ENCODE measurements around the gene VN1R4.
"Not testable (repeated sequence)": the region's sequence is repeated elsewhere in the genome, so short reads cannot be mapped to it uniquely, and the experiment has no call there.

The VN1R4 gene, protein sequence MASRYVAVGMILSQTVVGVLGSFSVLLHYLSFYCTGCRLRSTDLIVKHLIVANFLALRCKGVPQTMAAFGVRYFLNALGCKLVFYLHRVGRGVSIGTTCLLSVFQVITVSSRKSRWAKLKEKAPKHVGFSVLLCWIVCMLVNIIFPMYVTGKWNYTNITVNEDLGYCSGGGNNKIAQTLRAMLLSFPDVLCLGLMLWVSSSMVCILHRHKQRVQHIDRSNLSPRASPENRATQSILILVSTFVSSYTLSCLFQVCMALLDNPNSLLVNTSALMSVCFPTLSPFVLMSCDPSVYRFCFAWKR

DNA sequence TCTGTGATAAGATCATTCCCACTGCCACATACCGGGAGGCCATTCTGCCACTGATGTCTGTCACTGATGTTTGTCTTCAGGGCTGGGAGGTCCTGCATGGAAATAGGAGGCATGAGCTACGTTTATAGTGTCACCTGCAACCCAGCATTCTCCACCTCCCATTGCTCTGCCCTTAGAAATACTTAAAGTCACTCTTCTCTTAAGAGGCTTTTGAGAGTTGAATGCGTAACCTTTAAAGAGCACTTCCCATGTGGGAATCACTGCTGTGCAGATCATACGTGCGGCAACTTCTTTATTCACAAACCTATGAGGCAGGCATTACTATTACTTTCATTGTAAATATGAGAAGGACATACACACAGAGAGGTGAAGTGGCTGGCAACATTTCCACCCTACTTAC, at the start of gene VN1R4:
Gene VN1R4 (minus strand): TSS at position 101 of the 400 bp plus-strand sequence. CDS start 58 bp downstream, at position 43.
- not testable (repeated sequence) for DNase-seq

DNA sequence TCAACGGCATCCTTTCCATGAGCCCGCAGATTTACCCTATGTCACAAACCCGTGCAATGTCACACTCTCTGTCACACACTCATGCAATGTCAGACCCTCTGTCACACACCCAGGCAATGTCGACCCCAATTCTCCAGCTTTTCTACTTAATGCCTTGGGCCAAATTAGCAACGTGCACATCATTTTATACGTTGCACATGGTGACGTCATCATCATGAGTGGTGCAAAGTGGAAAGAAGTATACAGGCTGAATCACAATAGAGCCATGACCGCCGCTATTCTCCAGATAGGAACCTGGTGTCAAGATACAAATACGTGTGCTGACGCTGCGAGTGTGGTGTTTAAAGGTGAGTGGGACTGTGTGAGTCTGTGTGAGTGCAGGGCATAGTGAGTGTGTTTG, 44.4 kb upstream of the VN1R4 start:
- DNase-seq, result no peak

DNA sequence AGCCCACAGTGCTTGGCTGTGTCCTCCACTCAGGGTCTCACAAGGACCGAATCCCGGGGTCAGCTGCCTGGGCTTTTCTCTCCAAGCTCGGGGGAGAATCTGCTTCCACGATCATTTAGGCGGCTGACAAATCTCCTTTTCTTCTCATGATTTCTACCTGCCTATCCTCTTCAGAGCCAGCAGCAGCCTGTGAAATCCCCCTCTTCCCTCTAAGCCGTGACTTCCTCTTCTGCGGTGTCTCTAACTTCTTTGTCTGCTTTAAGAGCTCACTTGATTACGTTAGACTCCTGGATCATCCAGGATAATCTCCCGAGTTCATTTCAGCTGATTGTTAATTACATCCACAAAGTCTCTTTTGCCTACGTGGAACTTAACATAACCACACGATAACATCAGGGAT, 43.5 kb upstream of the VN1R4 start:
- DNase-seq, result no peak

DNA sequence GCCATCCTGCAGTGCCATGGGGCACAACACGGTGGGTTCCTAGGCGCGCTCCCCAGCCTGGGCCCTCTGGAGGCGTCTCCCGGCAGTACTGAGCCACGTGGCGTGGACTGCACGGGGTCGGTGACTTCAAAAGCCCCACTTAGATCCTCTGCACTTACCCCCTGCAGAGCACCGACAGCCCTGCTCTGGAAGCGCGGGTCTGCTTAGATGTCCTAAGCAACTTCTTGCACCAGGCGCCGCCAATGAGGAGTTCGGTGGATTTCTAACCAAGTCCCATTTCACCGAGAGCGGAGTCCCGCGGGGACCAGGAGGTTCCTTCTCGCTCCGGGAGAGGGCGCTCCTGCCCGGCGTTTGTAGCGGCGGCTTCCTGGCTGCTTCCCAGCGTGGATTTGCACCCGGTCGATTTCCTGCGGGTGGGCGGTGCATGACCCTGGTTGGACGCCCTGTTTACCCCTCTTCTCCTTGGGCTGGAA, 40.9 kb upstream of the VN1R4 start:
- DNase-seq, result peak; percentile 23 to 37

DNA sequence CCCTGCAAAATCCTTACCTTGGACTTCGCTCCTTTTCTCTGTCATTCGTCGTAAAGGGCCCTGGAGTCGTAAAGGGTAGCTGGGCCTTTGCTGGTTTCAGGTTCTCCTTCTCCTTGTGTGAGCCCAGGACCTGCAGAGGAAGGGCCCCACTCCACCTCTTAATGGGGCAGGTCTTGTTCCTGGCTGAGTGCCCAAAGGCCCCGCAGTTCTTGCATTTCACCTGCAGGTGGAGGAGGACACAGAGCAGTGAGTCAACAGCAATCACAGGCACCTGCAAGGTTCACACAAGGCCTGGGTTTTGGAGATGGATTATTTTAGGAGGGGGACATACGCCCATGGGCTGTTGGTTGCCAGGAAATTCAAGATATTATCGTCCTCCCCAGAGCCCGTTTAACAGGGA, 33.8 kb upstream of the VN1R4 start:
- DNase-seq, result not testable (repeated sequence)

DNA sequence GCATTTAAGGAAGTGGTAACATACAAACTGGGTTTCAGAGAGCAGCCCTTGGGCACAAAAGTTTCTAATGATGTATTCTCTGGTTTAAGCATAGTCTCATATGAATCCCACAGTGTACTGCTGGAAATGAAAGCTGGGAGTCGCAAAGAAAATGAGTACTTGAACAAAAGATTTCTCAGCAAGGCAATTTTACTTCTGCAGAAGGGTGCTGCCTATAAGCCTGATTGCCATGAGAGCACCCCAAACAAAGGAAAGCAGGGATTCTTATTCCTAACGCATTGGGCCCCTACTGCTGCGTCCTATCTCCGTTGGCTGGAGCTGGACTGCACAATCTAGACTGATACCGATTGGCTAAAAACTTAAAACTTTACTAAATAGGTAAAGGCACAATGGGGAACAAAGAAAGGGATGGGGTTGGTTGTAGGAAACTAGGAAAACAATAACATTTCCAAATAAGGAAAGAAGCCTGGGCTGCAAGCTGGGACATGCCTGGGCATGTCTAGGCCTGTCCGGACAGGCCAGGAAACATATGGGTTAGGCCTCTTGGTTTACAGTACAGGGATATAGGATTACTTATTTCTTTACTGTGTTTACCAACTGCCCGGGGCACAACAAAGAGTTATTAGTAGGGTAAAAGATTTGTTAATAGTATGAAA, 27.4 kb upstream of the VN1R4 start:
- DNase-seq, result no peak

DNA sequence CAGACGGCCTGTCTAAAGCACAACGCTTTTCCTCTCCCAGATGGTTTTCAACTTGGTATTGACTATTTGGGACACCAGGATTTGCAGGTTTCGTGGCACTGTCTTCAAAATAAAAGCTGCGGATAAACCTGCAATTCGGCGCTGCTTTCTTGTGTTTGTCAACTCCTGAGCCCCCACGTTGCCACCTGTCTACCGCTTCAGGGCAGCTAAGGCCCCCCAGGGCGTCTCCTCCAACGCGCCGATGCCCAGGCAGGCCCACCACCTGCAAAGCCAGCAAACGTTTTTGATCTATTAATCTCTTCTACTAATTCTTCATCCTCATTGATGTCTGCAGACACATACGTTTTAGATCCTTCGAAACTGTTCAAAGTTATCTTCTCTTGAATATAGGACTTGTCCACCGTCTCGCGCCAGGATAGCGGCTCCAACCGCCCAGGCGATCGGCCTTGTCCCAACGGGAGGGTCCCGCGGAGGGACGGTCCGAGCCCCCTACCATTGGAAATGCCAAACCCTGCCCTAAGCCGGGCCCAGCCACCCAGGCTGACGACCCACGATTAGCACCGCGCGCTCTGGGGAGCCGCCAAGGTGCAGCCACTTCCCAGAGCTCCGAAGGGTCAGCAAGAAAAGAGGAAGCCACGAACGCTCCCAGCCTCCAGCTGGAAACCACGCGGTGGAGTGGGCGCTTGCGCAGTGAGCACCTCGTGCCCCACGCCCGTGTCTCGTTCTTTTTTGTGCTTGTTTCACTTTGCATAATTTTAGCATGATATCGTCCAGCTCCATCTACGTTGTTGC, 23.4 kb upstream of the VN1R4 start:
- DNase-seq, result no peak

DNA sequence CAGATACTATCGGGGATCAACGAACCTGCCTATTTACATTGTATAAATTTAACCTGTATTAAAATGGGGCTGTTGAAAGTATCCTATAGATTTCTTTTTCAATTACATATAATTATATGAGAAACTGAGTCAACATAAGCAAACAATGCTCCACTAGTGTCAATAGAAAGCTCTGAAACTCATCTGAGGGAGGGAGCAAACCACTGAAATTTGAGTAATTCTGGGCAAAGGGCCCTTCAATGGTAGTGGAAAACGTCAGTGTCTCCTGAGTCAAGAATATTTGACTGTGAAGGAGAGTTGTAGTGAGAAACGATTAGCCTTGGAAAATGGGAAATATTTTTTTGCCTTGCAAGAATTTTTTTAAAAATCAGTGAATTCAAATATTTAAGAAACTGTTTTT, 17.6 kb upstream of the VN1R4 start:
- no peak for DNase-seq

DNA sequence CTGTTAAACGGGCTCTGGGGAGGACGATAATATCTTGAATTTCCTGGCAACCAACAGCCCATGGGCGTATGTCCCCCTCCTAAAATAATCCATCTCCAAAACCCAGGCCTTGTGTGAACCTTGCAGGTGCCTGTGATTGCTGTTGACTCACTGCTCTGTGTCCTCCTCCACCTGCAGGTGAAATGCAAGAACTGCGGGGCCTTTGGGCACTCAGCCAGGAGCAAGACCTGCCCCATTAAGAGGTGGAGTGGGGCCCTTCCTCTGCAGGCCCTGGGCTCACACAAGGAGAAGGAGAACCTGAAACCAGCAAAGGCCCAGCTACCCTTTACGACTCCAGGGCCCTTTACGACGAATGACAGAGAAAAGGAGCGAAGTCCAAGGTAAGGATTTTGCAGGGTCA, 14.4 kb upstream of the VN1R4 start:
- peak in 1 of 2 experiments; percentile 18 for DNase-seq

DNA sequence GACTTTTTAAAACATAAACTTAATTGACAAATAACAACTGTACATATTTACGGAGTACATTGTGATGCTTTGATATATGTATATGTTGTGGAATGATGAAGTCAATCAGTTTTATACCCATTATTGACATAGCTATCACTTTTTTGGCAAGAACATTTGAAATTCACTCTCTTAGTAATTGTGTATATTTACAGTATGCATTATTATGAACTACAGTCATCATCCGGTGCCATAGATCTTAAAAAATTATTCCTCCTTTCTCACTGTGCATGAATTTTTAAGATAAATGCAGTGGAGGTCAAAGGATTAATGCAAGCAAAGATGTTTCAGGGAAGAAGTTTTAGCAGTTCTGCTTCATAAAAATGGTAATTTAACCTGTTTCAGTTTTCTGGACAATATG, 8.0 kb upstream of the VN1R4 start:
- no peak for DNase-seq

DNA sequence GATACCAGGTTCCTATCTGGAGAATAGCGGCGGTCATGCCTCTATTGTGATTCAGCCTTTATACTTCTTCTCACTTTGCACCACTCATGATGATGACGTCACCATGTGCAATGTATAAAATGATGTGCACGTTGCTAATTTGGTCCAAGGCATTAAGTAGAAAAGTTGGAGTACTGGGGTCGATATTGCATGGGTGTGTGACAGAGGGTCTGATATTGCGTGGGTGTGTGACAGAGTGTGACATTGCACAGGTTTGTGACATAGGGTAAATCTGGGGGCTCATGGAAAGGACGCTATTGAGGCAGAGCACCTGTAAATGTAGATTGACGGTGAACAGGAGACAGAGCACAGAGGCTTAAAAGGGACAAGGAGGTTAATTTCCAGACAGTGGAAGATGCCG, 4.5 kb upstream of the VN1R4 start:
- DNase-seq, result no peak

DNA sequence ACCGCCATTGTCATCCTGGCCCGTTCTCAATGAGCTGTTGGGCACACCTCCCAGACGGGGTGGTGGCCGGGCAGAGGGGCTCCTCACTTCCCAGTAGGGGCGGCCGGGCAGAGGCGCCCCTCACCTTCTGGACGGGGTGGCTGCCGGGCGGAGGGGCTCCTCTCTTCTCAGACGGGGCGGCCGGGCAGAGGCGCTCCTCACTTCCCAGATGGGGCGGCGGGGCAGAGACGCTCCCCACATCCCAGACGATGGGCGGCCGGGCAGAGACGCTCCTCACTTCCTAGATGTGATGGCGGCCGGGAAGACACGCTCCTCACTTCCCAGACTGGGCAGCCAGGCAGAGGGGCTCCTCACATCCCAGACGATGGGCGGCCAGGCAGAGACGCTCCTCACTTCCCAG, 2.3 kb upstream of the VN1R4 start:
- not testable (repeated sequence) for DNase-seq

DNA sequence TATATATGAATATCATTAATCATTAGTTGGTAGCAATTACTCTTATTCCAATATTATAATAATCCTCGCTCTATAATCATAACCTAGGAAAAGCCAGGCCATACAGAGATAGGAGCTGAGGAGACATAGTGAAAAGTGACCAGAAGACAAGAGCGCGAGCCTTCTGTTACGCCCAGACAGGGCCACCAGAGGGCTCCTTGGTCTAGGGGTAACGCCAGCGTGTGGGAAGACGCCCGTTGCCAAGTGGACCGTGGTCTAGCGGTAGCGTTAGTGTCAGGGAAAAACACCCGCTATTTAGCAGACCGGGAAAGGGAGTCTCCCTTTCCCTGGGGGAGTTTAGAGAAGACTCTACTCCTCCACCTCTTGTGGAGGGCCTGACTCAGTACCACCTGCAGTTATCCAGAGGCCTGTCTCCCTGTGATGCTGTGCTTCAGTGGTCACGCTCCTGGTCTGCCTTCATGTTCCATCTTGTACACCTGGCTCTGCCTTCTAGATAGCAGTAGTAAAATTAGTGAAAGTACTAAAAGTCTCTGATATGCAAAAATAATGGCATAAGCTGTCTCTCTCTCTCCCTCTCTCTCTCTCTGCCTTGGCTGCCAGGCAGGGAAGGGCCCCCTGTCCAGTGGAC, 9.7 kb downstream of the VN1R4 start, which contains the start of gene VN1R2:
Gene VN1R2 (plus strand): TSS at position 578 of the 628 bp plus-strand sequence. CDS start 84 bp downstream, outside the sequence.
- DNase-seq, result not testable (repeated sequence)

DNA sequence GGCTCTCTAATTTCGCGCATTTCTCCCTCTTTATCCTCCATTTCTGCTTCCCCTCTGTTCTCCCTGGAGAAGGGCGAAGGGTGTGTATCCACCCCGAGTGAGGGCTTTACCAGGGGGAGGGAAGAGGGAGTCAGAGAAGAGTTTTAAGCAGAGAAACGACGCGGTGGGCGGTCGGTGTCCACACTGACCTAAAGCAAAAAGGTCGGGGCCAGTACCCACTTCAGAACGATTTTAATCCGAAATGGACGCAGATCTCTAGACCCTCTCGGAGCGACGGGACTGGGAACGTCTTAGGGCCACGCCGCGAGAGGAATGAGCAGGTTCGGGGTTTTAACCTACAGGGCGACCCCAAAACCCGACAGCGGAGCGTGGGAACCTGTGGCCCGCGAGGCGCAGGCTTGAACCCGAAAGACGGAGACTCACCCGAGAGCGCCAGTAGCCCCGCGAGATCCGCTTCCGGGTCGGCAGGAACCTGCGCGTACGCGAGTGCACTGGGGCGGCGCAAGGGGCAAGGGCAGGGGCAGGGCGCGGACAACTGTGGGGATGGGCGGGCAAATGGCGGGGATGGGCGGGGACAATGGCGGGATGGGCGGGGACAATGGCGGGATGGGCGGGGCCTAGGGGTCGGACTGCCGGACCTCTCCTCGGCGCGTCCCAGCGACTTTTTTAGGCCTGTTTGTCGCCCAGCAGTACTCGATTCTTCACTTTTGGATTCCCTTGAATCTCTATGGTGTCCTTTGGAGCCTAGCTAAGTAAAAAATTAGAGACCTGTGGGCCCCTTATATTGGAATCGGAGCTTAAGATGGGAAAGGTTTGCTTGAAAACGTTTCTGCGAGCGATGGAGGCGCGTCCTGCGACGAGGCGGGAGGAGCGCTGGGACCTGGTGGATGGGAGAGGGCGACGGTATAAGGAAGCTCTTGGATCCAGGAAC, 12.8 kb downstream of the VN1R4 start, which contains the start of gene ZNF677:
Gene ZNF677 (minus strand): TSS at position 463 of the 931 bp plus-strand sequence. CDS start 3,323 bp downstream, outside the sequence.
- peak; percentile 82 to 87 for DNase-seq

DNA sequence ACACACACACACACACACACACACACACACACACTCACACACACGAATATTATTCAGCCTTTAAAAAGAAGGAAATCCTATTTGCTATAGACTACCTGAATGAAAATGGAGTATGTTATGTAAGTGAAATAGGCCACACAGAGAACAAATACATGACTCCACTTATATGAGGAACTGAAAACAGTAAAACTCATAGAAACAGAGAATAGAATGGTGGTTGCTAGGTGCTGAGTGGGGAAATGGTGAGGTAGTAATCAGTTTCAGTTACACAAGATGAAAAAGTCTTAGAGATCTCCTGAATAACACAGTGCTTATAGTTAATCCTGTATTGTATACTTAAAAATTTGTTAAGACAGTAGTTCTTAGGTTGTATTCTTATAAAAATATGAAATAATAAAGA, 21.0 kb downstream of the VN1R4 start:
- DNase-seq, result no peak

DNA sequence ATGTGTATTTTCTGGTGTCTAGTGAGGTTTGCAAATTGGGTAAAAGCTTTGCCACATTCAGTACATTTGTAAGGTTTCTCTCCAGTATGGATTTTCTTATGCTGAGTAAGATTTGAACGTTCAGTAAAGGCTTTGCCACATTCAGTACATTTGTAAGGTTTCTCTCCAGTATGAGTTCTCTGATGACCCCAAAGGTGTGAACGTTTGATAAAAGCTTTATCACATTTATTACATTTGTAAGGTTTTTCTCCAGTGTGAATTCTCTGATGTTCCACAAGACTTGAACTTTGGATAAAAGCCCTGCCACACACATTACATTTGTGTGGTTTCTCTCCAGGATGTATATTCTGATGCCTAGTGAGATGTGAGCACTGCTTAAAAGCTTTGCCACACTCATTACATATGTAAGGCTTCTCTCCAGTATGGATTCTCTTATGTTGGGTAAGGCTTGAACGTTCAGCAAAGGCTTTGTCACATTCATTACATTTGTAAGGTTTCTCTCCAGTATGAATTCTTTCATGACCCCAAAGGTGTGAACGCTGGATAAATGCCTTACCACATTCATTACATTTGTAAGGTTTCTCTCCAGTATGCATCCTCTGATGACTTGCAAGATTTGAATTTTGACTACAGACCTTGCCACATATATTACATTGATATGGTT, 30.3 kb downstream of the VN1R4 start:
- DNase-seq, result no peak

DNA sequence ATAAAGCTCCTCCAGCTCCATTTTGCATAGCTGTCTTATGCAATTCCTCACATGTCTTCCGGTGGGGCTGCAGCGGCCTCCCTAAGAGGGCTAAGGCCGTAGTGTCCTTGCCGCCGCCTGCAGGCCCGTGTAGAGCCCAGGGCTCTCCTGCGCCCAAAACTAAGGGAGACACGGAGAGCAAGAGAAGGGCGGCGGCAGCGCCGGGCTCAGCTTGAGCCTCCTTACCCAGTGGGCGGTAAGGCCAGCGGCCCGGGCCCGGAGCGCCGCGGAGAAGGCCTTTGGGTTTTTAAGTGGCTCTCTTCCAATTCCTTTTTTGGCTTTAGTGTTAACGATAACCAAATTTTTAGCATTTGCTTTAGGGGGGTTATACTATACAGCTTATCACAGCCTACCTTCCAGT, 42.9 kb downstream of the VN1R4 start:
- DNase-seq, result no peak

DNA sequence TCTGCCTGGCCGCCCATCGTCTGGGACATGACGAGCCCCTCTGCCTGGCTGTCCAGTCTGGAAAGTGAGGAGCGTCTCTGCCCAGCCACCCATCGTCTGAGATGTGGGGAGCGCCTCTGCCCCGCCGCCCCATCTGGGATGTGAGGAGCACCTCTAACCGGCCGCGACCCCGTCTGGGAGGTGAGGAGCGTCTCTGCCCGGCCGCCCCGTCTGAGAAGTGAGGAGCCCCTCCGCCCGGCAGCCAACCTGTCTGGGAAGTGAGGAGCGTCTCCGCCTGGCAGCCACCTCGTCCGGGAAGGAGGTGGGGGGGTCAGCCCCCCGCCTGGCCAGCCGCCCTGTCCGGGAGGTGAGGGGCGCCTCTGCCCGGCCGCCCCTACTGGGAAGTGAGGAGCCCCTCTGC, 44.8 kb downstream of the VN1R4 start:
- DNase-seq, result not testable (repeated sequence)

Measured in activated T-cell treated with anti-CD3 and anti-CD28 coated beads, Interleukin-2, amount 50 U/mL, for 48 hours (primary cell).